Measurements from ENCODE around the gene ERBB2.
"Not testable (repeated sequence)": the region's sequence is repeated elsewhere in the genome, so short reads cannot be mapped to it uniquely, and the experiment has no call there.

ERBB2 gene

DNA sequence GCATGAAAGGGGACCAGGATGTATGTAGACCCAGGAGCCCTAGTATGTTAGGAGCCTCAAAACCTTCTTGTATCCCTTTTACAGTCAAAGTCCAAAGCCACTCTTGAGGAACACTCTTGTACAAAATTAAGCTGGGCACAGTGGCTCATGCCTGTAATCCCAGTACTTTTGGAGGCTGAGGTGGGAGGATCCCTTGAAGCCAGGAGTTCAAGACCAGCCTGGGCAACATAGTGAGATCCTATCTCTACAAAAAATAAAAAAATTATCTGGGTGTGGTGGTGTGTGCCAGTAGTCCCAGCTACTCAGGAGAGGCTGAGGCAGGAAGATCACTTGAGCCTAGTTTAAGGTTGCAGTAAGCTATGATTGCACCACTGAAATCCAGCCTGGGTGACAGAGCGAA lies 26.1 kb downstream of the ERBB2 start:
- DNase-seq (ENCODE audit: low read depth in 3 of 3) = not testable (repeated sequence)

DNA sequence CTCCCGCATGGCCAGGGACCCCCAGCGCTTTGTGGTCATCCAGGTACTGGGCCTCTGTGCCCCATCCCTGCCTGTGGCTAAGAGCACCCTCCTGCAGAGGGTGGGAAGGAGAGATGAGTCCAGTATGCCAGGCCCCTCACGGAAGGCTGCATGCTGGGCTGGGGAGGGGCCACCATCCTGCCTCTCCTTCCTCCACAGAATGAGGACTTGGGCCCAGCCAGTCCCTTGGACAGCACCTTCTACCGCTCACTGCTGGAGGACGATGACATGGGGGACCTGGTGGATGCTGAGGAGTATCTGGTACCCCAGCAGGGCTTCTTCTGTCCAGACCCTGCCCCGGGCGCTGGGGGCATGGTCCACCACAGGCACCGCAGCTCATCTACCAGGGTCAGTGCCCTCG lies 26.8 kb downstream of the ERBB2 start:
- no peak for DNase-seq (ENCODE audit: low read depth in 3 of 3)

DNA sequence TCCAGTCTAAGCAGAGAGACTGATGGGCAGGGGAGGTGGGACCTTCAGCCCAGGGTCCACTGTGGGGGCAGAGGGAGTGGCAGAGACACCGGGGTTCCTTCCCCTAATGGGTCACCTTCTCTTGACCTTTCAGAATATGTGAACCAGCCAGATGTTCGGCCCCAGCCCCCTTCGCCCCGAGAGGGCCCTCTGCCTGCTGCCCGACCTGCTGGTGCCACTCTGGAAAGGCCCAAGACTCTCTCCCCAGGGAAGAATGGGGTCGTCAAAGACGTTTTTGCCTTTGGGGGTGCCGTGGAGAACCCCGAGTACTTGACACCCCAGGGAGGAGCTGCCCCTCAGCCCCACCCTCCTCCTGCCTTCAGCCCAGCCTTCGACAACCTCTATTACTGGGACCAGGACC lies 27.7 kb downstream of the ERBB2 start:
- DNase-seq (ENCODE audit: low read depth in 3 of 3) = no peak

GRCh38 chr17:39729280-39729851 lies 29.5 kb downstream of the ERBB2 start:
- no peak for DNase-seq (ENCODE audit: low read depth in 3 of 3)

DNA sequence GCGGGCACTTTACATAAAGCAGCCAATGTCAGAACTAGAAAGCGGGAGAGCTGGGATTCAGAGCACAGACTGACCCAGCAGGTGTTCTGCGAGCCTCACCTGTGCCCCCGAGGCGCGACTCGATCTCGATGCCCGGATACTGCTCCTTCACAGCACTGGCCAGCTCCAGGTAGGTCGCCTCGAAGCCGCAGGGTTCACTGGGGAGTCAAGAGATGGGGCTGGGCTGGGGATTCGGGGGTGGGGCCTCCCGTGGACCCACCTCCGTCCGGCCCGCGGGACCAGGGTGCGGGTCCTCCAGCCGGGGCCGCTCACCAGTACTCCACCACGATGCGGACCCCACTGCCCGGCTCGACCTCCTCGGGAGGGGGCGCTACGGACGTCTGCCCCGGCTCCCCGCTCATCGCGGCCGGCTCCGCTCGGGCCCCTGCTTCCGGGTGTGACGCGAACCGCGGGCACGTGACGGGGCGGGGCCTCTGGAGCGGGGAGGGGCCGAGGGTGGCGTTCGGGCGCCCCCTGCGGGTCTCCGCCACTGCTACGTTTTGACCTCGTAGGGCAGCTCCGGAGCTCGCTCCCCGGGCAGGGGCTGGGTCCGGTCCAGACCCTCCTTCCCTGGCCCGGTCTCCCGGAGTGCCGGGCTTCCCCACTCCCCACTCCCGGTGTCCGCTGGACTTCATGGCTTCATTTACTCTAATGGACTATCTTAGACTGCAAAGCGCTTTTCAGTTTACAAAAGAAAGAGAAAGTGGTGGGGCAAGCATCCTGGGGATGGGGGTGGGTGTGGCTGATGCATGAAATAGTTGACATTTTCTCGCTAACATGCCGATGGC lies 30.4 kb downstream of the ERBB2 start, which contains the start of gene MIEN1:
Gene MIEN1 (minus strand): TSS at position 438 of the 827 bp plus-strand sequence. CDS start 37 bp downstream, at position 401.
- peak; percentile 90 to 97 (median 91) for DNase-seq (ENCODE audit: low read depth in 3 of 3)

GRCh38 chr17:39732586-39732985 lies 32.7 kb downstream of the ERBB2 start:
- DNase-seq (ENCODE audit: low read depth in 3 of 3) = no peak

DNA sequence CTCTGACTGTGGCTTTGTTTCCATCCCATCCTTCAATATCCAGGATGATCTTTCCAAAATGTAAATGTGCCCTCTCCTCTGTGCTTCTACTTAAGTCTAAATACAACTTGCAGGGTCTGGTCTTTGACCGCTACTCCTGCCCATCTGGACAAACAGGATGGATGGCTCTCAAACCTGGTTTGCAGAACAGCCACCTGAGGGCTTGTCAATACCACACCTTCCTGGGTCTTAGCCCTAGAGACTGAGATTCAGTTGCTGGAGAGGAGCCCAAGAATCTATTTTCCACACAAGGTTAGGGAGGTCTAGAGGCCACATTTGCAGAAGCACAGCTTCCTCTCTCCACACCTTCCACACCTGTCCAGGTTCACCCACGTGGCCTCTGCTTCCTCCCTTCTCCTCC lies 36.0 kb downstream of the ERBB2 start:
- DNase-seq (ENCODE audit: low read depth in 3 of 3) = no peak

DNA sequence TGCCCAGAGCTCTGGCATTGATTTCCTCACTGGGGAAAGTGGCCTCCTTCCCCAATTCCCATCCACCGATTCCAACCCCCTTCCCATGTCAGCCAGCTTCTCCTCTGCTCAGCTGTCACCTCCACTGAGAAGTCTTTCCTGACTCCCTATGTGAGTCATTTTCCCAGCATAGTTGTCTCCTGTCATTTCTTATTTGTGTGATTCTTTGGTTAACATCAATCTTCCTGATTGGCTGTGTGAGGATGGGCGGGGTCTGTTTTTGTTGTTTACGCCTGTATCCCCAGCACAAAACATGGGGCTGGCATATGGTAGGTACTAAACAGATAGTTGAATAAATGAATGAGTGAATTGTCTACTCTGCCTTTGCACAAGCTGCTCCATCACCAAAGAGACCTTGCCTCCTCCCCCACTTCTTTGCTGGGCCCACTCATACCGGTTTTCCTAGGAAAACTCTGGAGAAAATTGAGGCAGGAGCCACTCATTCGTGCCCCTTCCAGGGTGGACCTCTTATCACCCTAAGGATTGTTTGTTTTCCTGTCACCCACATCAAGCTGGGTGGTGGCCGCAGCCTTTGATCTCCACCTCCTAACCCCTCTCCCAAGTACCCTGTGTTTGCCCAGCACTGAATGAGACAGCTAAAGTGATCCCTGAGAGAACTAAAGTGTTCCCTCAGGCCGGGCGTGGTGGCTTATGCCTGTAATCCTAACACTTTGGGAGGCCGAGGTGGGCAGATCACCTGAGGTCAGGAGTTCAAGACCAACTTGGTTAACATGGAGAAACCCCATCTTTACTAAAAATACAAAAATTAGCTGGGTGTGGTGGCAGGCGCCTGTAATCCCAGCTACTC lies 36.7 kb downstream of the ERBB2 start:
- no peak for DNase-seq (ENCODE audit: low read depth in 3 of 3)

DNA sequence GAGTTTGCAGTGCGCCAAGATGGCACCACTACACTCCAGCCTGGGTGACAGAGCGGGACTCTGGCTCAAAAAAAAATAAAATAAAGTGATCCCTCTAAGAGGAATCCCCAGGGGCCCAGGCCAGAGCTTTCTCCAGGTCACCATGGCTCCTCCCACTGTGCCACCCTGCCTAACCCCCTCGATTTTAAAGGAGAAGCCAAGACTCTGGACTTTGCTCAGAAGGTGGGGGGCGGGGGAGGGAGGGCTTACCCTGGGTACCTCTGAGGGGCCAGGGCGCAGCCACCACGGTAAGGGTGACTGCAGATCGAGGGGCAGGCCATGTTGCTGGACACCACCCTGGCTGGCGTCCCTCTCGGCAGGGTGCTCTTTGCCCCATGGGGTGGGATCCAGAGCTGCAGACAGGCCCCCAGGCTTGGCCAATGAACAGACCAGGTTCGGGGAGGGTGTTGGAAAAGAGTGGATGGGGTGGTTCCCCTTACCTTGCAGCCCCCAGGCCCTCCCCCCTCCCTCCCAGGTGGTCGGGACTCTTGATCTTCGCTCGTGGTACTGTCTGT lies 37.4 kb downstream of the ERBB2 start:
- no peak for DNase-seq (ENCODE audit: low read depth in 3 of 3)

DNA sequence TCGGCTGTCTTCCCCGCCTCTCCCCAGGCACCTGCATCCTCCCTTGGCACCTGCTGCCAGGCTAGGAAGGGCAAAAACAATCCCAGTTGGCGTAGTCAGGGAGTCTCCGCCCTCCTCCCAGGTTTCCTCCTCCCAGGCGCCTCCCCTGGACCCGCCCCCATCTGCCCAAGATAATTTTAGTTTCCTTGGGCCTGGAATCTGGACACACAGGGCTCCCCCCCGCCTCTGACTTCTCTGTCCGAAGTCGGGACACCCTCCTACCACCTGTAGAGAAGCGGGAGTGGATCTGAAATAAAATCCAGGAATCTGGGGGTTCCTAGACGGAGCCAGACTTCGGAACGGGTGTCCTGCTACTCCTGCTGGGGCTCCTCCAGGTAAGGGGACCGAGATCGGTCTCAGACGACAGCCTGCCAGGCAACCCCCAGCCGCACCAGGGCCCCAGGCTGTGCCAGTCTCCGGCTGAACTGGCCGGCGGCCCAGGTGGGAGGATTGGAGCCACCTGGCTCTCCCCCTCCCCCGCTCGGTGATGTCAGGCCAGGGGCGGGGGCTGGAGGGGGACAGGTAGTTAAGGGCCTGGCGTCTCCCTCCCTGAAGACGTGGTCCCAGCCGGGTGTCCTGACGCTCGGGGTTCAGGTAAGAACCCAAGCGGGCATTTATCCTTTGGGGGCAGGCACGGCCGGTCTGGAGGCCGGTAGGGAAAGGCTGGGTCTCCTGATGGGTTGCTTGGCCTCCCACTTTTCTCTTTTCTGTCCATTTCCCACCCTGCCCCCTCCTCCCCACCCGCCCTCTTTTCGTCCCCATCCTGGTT lies 38.1 kb downstream of the ERBB2 start, which contains the start of gene GRB7:
Gene GRB7 (plus strand): TSS at position 179 of the 808 bp plus-strand sequence. CDS start 4,364 bp downstream, outside the sequence.
- DNase-seq (ENCODE audit: low read depth in 3 of 3) = no peak

DNA sequence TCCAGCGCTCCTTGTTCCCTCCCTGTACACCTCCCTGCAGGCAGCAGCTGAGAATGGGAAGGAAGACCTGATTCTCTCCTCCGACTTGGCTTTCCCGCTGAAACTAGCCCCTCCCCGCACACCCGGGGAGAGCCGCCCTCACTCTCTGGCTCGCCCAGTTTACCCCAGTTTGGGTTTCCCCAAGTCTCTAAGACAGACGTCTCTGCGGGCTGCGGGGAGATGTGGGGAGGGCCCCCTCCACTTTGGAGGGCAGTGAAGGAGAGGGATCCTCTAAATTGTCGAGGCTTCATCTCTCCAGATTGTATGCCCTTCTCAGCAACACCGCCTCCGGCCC lies 38.7 kb downstream of the ERBB2 start:
- DNase-seq (ENCODE audit: low read depth in 3 of 3) = no peak

GRCh38 chr17:39738983-39739884 lies 39.4 kb downstream of the ERBB2 start:
- no peak for DNase-seq (ENCODE audit: low read depth in 3 of 3)

DNA sequence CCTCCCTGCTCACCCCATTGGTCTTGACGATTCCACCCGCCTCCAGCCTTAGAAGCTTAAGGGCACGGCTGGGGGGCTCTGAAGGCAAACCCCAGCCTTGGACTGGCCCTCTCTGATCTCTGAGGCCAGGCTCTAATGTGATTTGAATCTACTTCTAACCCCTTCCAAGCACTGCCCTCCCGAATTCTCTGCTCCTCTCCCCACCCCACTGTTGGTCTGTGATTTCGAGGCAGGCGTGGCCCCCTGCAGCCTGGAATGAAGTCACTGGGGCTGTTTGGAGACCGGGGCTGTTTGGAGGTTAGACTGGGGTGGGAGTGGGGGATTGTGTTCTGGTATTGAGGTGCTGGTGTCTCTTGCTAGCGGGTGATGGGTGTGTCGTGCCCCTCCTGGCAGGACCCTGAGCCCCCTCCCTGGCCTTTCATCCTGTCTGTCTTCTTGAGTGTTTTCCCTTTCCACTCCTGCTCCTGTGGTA lies 40.1 kb downstream of the ERBB2 start:
- no peak for DNase-seq (ENCODE audit: low read depth in 3 of 3)

DNA sequence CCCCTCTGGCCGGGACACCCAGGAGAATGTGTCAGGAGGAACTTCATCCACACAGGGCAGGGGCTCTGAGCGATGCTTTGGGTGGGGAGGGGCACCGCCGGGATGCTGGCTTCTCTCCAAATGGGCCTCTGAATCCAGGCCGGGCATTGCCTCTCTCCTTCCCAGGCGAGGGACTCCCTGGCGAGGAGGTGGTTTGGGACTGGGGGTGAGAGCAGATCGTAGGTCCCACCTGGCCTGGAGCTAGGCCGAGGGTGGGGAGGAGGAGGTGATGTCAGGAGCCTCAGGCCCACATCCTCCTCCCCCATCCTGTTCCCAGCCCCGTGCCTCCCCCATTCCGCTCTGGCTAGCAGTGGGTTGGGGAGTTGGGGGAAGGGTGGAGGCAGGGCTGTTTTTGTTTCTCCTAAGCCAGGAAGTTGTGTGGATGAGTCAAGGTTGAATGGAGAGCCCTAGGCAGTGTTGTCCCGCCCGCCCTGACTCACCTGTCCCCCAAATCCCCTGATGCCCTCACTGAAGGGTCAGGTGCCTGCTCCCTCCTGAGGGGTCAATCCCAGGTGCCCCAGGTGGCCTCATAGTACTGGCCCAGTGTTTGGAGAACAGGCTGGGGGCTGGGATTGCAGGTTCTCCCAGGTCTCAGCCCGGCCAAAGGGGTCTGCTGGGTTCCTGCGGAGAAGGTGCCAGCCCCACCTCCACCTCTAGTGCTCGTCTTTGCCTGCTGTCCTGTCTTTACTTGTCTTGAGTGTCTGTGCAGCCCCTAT lies 40.7 kb downstream of the ERBB2 start:
- DNase-seq (ENCODE audit: low read depth in 3 of 3) = no peak

DNA sequence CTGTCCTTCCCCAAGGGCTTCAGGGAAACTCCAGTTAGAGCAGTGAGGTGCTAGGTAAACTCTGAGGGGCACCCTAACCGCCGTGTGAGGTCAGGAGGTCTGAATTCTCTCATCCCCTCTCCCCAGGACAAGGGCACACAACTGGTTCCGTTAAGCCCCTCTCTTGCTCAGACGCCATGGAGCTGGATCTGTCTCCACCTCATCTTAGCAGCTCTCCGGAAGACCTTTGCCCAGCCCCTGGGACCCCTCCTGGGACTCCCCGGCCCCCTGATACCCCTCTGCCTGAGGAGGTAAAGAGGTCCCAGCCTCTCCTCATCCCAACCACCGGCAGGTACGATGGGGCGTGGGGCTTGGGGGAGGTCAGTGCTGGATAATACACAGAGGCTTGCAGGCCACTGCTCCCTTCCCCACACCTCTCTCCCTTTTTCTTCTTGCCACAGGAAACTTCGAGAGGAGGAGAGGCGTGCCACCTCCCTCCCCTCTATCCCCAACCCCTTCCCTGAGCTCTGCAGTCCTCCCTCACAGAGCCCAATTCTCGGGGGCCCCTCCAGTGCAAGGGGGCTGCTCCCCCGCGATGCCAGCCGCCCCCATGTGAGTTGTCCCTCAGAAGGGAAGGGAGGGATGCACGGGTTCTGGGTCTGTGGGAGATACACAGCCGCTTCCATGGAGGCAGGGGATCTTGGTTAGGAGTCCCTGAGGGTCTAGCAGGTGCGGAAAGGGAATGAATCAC lies 42.4 kb downstream of the ERBB2 start:
- DNase-seq (ENCODE audit: low read depth in 3 of 3) = no peak

DNA sequence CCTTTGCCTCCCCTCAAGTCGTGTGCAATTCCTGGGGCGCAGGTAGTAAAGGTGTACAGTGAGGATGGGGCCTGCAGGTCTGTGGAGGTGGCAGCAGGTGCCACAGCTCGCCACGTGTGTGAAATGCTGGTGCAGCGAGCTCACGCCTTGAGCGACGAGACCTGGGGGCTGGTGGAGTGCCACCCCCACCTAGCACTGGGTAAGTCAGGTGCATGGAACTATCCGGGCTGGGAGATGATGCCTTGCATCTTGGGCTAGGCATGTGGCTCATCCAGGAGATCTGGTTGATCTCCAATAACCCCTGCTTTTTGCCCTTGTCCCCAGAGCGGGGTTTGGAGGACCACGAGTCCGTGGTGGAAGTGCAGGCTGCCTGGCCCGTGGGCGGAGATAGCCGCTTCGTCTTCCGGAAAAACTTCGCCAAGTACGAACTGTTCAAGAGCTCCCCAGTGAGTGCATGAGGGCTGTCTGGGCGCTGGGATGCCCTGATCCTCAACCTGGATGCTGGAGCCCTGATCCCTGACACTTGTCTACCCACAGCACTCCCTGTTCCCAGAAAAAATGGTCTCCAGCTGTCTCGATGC lies 43.1 kb downstream of the ERBB2 start:
- no peak for DNase-seq (ENCODE audit: low read depth in 3 of 3)

GRCh38 chr17:39744075-39744835 lies 44.4 kb downstream of the ERBB2 start:
- DNase-seq (ENCODE audit: low read depth in 3 of 3) = no peak

- no peak for DNase-seq (ENCODE audit: low read depth in 3 of 3)
Observed at GRCh38 chr17:39744836-39745215, 45.0 kb downstream of the ERBB2 start.

Data from stimulated activated CD4-positive, alpha-beta T cell treated with anti-CD3 and anti-CD28 coated beads, TNF-alpha, amount 100 ng/mL, for 4 hours (primary cell).